Measurements from ENCODE around the gene GUCA1A. TPM values are rescaled to one million over a fixed set of nuclear protein-coding genes. Genes with fewer than 3 reads are reported as not detected.
A peak's percentile ranks its signal among the peaks of the same experiment; 100 is the strongest.

Gene GUCA1A
- total and polyA plus RNA-seq, 7 experiments from 2014 or later, result not detected

GRCh38 chr6:42193491-42193894, 20.3 kb downstream of the GUCA1A start:
- Histone ChIP-seq H3K4me1 (ENCODE audit: control insufficient read depth in 2 of 2, insufficient read depth in 2 of 2, low read length in 2 of 2) (no peaks in the 10 kb centered on the region), H3K27ac (ENCODE audit: low read depth, low read length) (no peak overlapping the region), H3K27me3 (ENCODE audit: control insufficient read depth in 2 of 2, insufficient read depth in 2 of 2, low read length in 2 of 2) (no peaks in the 10 kb centered on the region), H3K9me3 (ENCODE audit: control insufficient read depth in 2 of 3, low read length in 3 of 3) (no peaks in the 10 kb centered on the region), H3K36me3 (ENCODE audit: control insufficient read depth in 2 of 3, insufficient read depth in 3 of 3, low read length in 3 of 3) (peaks cover 0 to 5% (median 0%) of the 10 kb centered on the region in 3 experiments), H3K4me3 (ENCODE audit: low read length) (no peak overlapping the region)
- no peak overlapping the region for H3K4me3 Mint-ChIP-seq
- H3K9me3 Mint-ChIP-seq, result peaks cover 0 to 2% (median 0%) of the 10 kb centered on the region in 11 donors
- ATAC-seq, result no peak
- DNase-seq, result no peak
- peaks cover 0 to 18% (median 6%) of the 10 kb centered on the region in 5 donors for H3K36me3 Mint-ChIP-seq
- CTCF ChIA-PET, result interaction anchor here (1.2 to 1.6 kb wide), 2 partner anchors 21 to 488 kb away, joined by 3 to 4 read pairs; no protein-coding TSS in a partner anchor
- no peaks in the 10 kb centered on the region for H3K27me3 Mint-ChIP-seq
- peak overlapping the region in 2 of 9 donors; percentile 12 to 14 for H3K27ac Mint-ChIP-seq
- POLR2A ChIA-PET, result no interaction called here
- intact Hi-C loops (cut with micrococcal nuclease), result no loop called here
- H3K4me1 Mint-ChIP-seq, result peaks cover 0 to 2% (median 0%) of the 10 kb centered on the region in 7 donors

GRCh38 chr6:42194056-42194455, 20.9 kb downstream of the GUCA1A start:
- H3K27ac Mint-ChIP-seq, result peak overlapping the region in 3 of 9 donors; percentile 4 to 26 (median 11)
- H3K36me3 Mint-ChIP-seq, result peaks cover 0 to 12% (median 6%) of the 10 kb centered on the region in 5 donors
- Histone ChIP-seq H3K27me3 (ENCODE audit: control insufficient read depth in 2 of 2, insufficient read depth in 2 of 2, low read length in 2 of 2) (no peaks in the 10 kb centered on the region), H3K9me3 (ENCODE audit: control insufficient read depth in 2 of 3, low read length in 3 of 3) (no peaks in the 10 kb centered on the region), H3K27ac (ENCODE audit: low read depth, low read length) (no peak overlapping the region), H3K4me3 (ENCODE audit: low read length) (no peak overlapping the region), H3K4me1 (ENCODE audit: control insufficient read depth in 2 of 2, insufficient read depth in 2 of 2, low read length in 2 of 2) (no peaks in the 10 kb centered on the region), H3K36me3 (ENCODE audit: control insufficient read depth in 2 of 3, insufficient read depth in 3 of 3, low read length in 3 of 3) (peaks cover 0 to 5% (median 0%) of the 10 kb centered on the region in 3 experiments)
- peaks cover 0 to 2% (median 0%) of the 10 kb centered on the region in 11 donors for H3K9me3 Mint-ChIP-seq
- H3K27me3 Mint-ChIP-seq, result no peaks in the 10 kb centered on the region
- H3K4me1 Mint-ChIP-seq, result peaks cover 0 to under 1% (median 0%) of the 10 kb centered on the region in 7 donors
- CTCF ChIA-PET, result interaction anchor here (0.5 to 1.2 kb wide), 2 partner anchors 21 to 315 kb away, joined by 3 read pairs; no protein-coding TSS in a partner anchor
- DNase-seq (no peak), ATAC-seq (no peak)
- no peak overlapping the region for H3K4me3 Mint-ChIP-seq
- intact Hi-C loops (cut with micrococcal nuclease), result no loop called here
- POLR2A ChIA-PET, result no interaction called here

GRCh38 chr6:42195415-42195814, 22.3 kb downstream of the GUCA1A start:
- no peak for ATAC-seq
- DNase-seq, result no peak
- H3K27me3 Mint-ChIP-seq, result no peaks in the 10 kb centered on the region
- H3K4me3 Mint-ChIP-seq, result no peak overlapping the region
- POLR2A ChIA-PET, result no interaction called here
- intact Hi-C loops (cut with micrococcal nuclease), result no loop called here
- H3K36me3 Mint-ChIP-seq, result peaks cover 5 to 24% (median 11%) of the 10 kb centered on the region in 5 donors
- H3K27me3 ChIP-seq (ENCODE audit: control insufficient read depth in 2 of 2, insufficient read depth in 2 of 2, low read length in 2 of 2), result no peaks in the 10 kb centered on the region
- peaks cover 0 to 5% (median 0%) of the 10 kb centered on the region in 7 donors for H3K4me1 Mint-ChIP-seq
- no peak overlapping the region for H3K27ac ChIP-seq (ENCODE audit: low read depth, low read length)
- peaks cover 0 to 6% (median 0%) of the 10 kb centered on the region in 11 donors for H3K9me3 Mint-ChIP-seq
- H3K4me1 ChIP-seq (ENCODE audit: control insufficient read depth in 2 of 2, insufficient read depth in 2 of 2, low read length in 2 of 2), result no peaks in the 10 kb centered on the region
- no peak overlapping the region for H3K4me3 ChIP-seq (ENCODE audit: low read length)
- CTCF ChIA-PET, result no interaction called here
- H3K9me3 ChIP-seq (ENCODE audit: control insufficient read depth in 2 of 3, low read length in 3 of 3), result no peaks in the 10 kb centered on the region
- H3K27ac Mint-ChIP-seq, result no peak overlapping the region
- peaks cover 0 to 5% (median 0%) of the 10 kb centered on the region in 3 experiments for H3K36me3 ChIP-seq (ENCODE audit: control insufficient read depth in 2 of 3, insufficient read depth in 3 of 3, low read length in 3 of 3)

- Histone ChIP-seq H3K27me3 (ENCODE audit: control insufficient read depth in 2 of 2, insufficient read depth in 2 of 2, low read length in 2 of 2) (no peaks in the 10 kb centered on the region), H3K36me3 (ENCODE audit: control insufficient read depth in 2 of 3, insufficient read depth in 3 of 3, low read length in 3 of 3) (peaks cover 0 to 5% (median 0%) of the 10 kb centered on the region in 3 experiments), H3K4me3 (ENCODE audit: low read length) (no peak overlapping the region), H3K27ac (ENCODE audit: low read depth, low read length) (no peak overlapping the region), H3K9me3 (ENCODE audit: control insufficient read depth in 2 of 3, low read length in 3 of 3) (no peaks in the 10 kb centered on the region), H3K4me1 (ENCODE audit: control insufficient read depth in 2 of 2, insufficient read depth in 2 of 2, low read length in 2 of 2) (no peaks in the 10 kb centered on the region)
- no peak overlapping the region for H3K4me3 Mint-ChIP-seq
- H3K27me3 Mint-ChIP-seq, result no peaks in the 10 kb centered on the region
- H3K4me1 Mint-ChIP-seq, result peaks cover 0 to 5% (median 0%) of the 10 kb centered on the region in 7 donors
- CTCF ChIA-PET, result no interaction called here
- DNase-seq, result no peak
- peak; percentile 32 for ATAC-seq
- peaks cover 0 to 7% (median 0%) of the 10 kb centered on the region in 11 donors for H3K9me3 Mint-ChIP-seq
- no peak overlapping the region for H3K27ac Mint-ChIP-seq
- intact Hi-C loops (cut with micrococcal nuclease), result no loop called here
- POLR2A ChIA-PET, result no interaction called here
- H3K36me3 Mint-ChIP-seq, result peaks cover 5 to 27% (median 13%) of the 10 kb centered on the region in 5 donors
These were observed 24.6 kb downstream of the GUCA1A start for GRCh38 chr6:42197555-42198362.

GRCh38 chr6:42199106-42199981, 26.2 kb downstream of the GUCA1A start:
- no peak overlapping the region for H3K27ac ChIP-seq (ENCODE audit: low read depth, low read length)
- Mint-ChIP-seq H3K4me3 (no peak overlapping the region), H3K27ac (peak overlapping the region in 1 of 9 donors; percentile 43), H3K27me3 (no peaks in the 10 kb centered on the region), H3K4me1 (peaks cover 0 to 5% (median 0%) of the 10 kb centered on the region in 7 donors), H3K36me3 (peaks cover 5 to 31% (median 14%) of the 10 kb centered on the region in 5 donors), H3K9me3 (peaks cover 0 to 7% (median 0%) of the 10 kb centered on the region in 11 donors)
- no peak overlapping the region for H3K4me3 ChIP-seq (ENCODE audit: low read length)
- POLR2A ChIA-PET, result no interaction called here
- no peaks in the 10 kb centered on the region for H3K27me3 ChIP-seq (ENCODE audit: control insufficient read depth in 2 of 2, insufficient read depth in 2 of 2, low read length in 2 of 2)
- no peaks in the 10 kb centered on the region for H3K9me3 ChIP-seq (ENCODE audit: control insufficient read depth in 2 of 3, low read length in 3 of 3)
- intact Hi-C loops (cut with micrococcal nuclease), result no loop called here
- DNase-seq (no peak), ATAC-seq (no peak)
- H3K36me3 ChIP-seq (ENCODE audit: control insufficient read depth in 2 of 3, insufficient read depth in 3 of 3, low read length in 3 of 3), result peaks cover 0 to 5% (median 0%) of the 10 kb centered on the region in 3 experiments
- CTCF ChIA-PET, result no interaction called here
- no peaks in the 10 kb centered on the region for H3K4me1 ChIP-seq (ENCODE audit: control insufficient read depth in 2 of 2, insufficient read depth in 2 of 2, low read length in 2 of 2)

- H3K9me3 ChIP-seq (ENCODE audit: control insufficient read depth in 2 of 3, low read length in 3 of 3), result no peaks in the 10 kb centered on the region
- intact Hi-C loops (cut with micrococcal nuclease), result no loop called here
- no peaks in the 10 kb centered on the region for H3K27me3 ChIP-seq (ENCODE audit: control insufficient read depth in 2 of 2, insufficient read depth in 2 of 2, low read length in 2 of 2)
- no peak for ATAC-seq
- ChIA-PET CTCF (no interaction called here), POLR2A (no interaction called here)
- H3K9me3 Mint-ChIP-seq, result peaks cover 0 to 7% (median 0%) of the 10 kb centered on the region in 11 donors
- H3K27ac ChIP-seq (ENCODE audit: low read depth, low read length), result no peak overlapping the region
- no peak overlapping the region for H3K4me3 ChIP-seq (ENCODE audit: low read length)
- H3K4me1 ChIP-seq (ENCODE audit: control insufficient read depth in 2 of 2, insufficient read depth in 2 of 2, low read length in 2 of 2), result no peaks in the 10 kb centered on the region
- peaks cover 0 to 5% (median 0%) of the 10 kb centered on the region in 3 experiments for H3K36me3 ChIP-seq (ENCODE audit: control insufficient read depth in 2 of 3, insufficient read depth in 3 of 3, low read length in 3 of 3)
- no peak overlapping the region for H3K4me3 Mint-ChIP-seq
- peaks cover 0 to 5% (median 0%) of the 10 kb centered on the region in 7 donors for H3K4me1 Mint-ChIP-seq
- H3K27ac Mint-ChIP-seq, result peak overlapping the region in 1 of 9 donors; percentile 43
- no peak for DNase-seq
- H3K27me3 Mint-ChIP-seq, result no peaks in the 10 kb centered on the region
- H3K36me3 Mint-ChIP-seq, result peaks cover 5 to 36% (median 17%) of the 10 kb centered on the region in 5 donors
These were observed 26.9 kb downstream of the GUCA1A start for GRCh38 chr6:42200035-42200434.

Measured in naive thymus-derived CD4-positive, alpha-beta T cell (primary cell).